Measurements from ENCODE around the gene MYO3A.

GRCh38 chr10:26198119-26198518 is 264.1 kb downstream of the MYO3A start:
- TF ChIP-seq CTCF (IDR thresholded peaks at IDR 0.05 in 4 of 5, conservative IDR thresholded peaks at IDR 0.05 in 1 of 5) (no peak), POLR2A (IDR thresholded peaks at IDR 0.05) (no peak)

Data from gastrocnemius medialis (tissue), 4 donors.